Small intestine (tissue), 16 donors: ENCODE measurements around the gene GNMT. TPM values are rescaled to one million over a fixed set of nuclear protein-coding genes. Genes with fewer than 3 reads are reported as not detected.
A peak's percentile ranks its signal among the peaks of the same experiment; 100 is the strongest.

Source experiments
- DNase-seq, 2 donors: peaks; one replicate each; pipeline versions ENCODE4 v3.0.0 to v3.0.0-alpha.2; 2013
- FAIRE-seq: peaks from 2 replicates; lab custom pipeline; 2012; peaks lifted over from hg19 to GRCh38; lab: Jason Lieb, UNC
- H3K27ac ChIP-seq, 3 donors: one replicate each; pipeline ENCODE4 v1.5.1; 2013; ENCODE audit warnings: low read length in 2 of 3, mild to moderate bottlenecking in 2 of 3, control low read depth in 1 of 3, inconsistent platforms in 1 of 3, low read depth in 1 of 3, moderate library complexity in 1 of 3
- H3K27me3 ChIP-seq, 3 donors: one replicate each; pipeline ENCODE4 v1.6.1; 2013; ENCODE audit warnings: low read length in 3 of 3, inconsistent platforms in 1 of 3; ENCODE audit not compliant: control insufficient read depth in 3 of 3, insufficient read depth in 3 of 3
- H3K36me3 ChIP-seq, 3 donors: one replicate each; pipeline ENCODE4 v1.6.1; 2013; ENCODE audit warnings: low read length in 3 of 3, inconsistent platforms in 1 of 3, low read depth in 1 of 3, mild to moderate bottlenecking in 1 of 3, moderate library complexity in 1 of 3; ENCODE audit not compliant: control insufficient read depth in 3 of 3, insufficient read depth in 2 of 3
- H3K4me1 ChIP-seq, 3 donors: one replicate each; pipeline ENCODE4 v1.6.1; 2013; ENCODE audit warnings: low read length in 2 of 3, inconsistent platforms in 1 of 3, low read depth in 1 of 3, mild to moderate bottlenecking in 1 of 3, moderate library complexity in 1 of 3; ENCODE audit not compliant: control insufficient read depth in 3 of 3, insufficient read depth in 2 of 3
- H3K4me3 ChIP-seq, 3 donors: one replicate each; pipeline ENCODE4 v1.5.1; 2013; ENCODE audit warnings: low read length in 3 of 3, control low read depth in 1 of 3, inconsistent platforms in 1 of 3, low read depth in 1 of 3, mild to moderate bottlenecking in 1 of 3, moderate library complexity in 1 of 3
- H3K9me3 ChIP-seq, 2 donors: one replicate each; pipeline ENCODE4 v1.6.1; 2013; ENCODE audit warnings: low read depth in 1 of 2, low read length in 1 of 2; ENCODE audit not compliant: control insufficient read depth in 2 of 2, insufficient read depth in 1 of 2
- WGBS, 3 donors: extraction: QIAGEN DNeasy Blood & Tissue Kit; methylation state at CpG; one replicate each; pipeline ENCODE4 v1.1.7; 2013; 5-methylcytosine and 5-hydroxymethylcytosine counted together
- long read RNA-seq, 10 donors: transcript quantifications; one replicate each; lab custom pipeline, GENCODE V29; 2026
- polyA plus RNA-seq, 4 donors: library from polyadenylated mRNA; stranded (reverse) in 3 of 4; unstranded in 1 of 4; fragments of 200-250 nt in 3 of 4; fragments of 120-200 nt in 1 of 4; gene quantifications; one replicate each; pipeline versions ENCODE4 v1.2.1 to v1.2.3, GENCODE V29; 2013
- donor health status: healthy with polysubstance abuse.
- donor health status: control.
- donor health status: control.
- donor health status: Bipolar disorder and iron deficiency.
- donor health status: healthy.

Gene GNMT
- under 1 TPM in 2 of 4 donors, not detected in 2; 0.34 to 0.35 TPM for polyA plus RNA-seq
- long read RNA-seq, donor 1 = 0 reads
- long read RNA-seq, donor 2 = 0 reads
- long read RNA-seq, donor 3 = 0 reads
- long read RNA-seq, donor 4 = 0 reads
- long read RNA-seq, donor 5 = 0 reads
- long read RNA-seq, donor 6 = 0 reads
- long read RNA-seq, donor 7 = 0 reads
- long read RNA-seq, donor 8 = 0 reads
- long read RNA-seq, donor 9 = 0 reads
- long read RNA-seq, donor 10 = 0 reads

DNA sequence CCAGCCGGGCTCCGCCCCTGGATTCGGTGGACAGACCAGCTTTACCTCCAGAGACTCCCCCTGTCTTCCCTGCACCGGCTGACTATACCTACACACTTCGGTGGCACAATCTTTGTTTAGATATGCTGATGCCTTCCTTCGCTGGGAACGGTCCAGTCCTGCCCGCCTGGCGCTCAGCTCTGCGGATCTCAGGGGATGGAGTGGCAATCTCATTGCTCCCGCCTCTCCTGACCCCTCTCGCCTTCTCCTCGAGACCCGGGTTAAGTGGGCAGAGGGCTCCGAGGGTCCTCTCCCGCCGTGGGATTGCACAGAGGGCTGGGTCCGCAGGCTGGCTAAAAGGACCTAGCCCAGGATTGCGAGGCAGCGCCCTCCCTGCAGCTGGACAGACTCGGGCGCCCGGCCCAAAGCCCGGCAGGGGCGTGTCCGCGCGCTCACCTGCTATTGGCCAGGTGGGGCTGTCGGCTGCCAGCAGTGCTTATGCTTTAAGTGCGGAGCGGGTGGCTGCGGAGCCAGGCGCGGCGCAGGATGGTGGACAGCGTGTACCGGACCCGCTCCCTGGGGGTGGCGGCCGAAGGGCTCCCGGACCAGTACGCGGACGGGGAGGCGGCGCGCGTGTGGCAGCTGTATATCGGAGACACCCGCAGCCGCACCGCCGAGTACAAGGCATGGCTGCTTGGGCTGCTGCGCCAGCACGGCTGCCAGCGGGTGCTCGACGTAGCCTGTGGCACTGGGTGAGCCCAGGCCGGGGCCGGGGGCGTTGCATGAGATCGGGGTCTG, at the start of gene GNMT:
GNMT (plus strand) TSS at position 512 of the 777 bp plus-strand sequence; CDS start at position 526, 14 bp downstream.
- no peak for FAIRE-seq

DNA sequence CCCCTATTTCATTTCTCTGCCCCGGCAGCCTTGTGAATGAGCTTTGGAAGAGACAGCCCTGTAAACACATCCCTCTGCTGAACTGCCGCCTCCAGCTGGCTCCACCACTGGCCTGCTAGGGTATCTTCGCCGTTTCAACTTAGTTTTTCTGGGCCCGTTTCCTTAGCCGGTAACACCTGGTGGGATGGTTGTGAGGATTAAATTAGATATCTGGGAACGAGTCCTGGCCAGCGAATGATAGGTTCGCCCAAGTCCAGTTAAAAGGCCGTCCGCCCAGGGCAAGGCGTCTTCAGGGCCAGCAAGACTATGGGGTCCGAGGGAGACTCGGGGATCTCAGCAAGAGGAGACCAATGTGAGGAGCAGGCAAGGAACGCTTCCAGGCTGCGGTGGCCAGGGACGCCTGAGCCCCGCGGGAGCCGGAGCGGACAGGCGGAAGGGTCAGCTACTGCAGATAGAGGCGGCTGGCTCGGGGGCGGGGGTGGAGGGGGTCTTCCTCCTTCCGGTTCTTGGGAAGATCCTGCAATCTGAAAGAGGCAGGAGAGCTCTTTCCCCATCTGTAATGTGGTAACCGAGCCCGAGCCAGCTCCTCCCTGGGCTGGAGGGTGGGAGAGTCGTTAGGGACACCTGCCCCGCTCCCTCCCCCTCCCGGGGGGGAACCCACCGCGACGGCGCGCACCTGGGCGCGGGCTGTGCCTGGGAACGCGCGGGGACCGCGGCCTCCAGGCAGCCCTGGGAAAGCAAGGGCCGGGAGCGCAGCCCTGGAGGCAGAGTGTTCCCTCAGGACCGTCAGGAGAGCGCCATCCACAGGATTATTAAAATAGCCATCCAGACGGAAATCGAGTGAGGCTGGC, 49.2 kb upstream of the GNMT start:
- DNase-seq = peak in 1 of 2 donors; percentile 64
- H3K9me3 ChIP-seq = no peaks in the 10 kb centered on the region
- H3K27me3 ChIP-seq = no peaks in the 10 kb centered on the region
- H3K4me3 ChIP-seq = peak overlapping the region in 1 of 3 donors; percentile 36
- no peaks in the 10 kb centered on the region for H3K36me3 ChIP-seq
- 15 to 26% (median 24%) methylated on average over 42 to 49 of the region's 49 CpGs for WGBS, 3 donors
- no peaks in the 10 kb centered on the region for H3K4me1 ChIP-seq
- no peak for FAIRE-seq
- peak overlapping the region in 1 of 3 donors; percentile 45 for H3K27ac ChIP-seq

More for the DNA sequence above, at the start of gene GNMT:
- peak within 1 kb of the TSS in 2 of 3 donors; percentile 43 to 57 for H3K4me3 ChIP-seq
- no peak within 1 kb of the TSS for H3K27ac ChIP-seq
- H3K27me3 ChIP-seq = peaks cover 0 to 3% (median 0%) of the 10 kb centered on the region in 3 donors
- WGBS, 3 donors = 1 to 4% (median 3%) methylated on average over 56 to 62 of the region's 62 CpGs
- DNase-seq = peak; percentile 82 to 84
- H3K9me3 ChIP-seq = no peaks in the 10 kb centered on the region
- H3K36me3 ChIP-seq = peaks cover 5 to 37% (median 7%) of the 10 kb centered on the region in 3 donors
- peaks cover 0 to 11% (median 0%) of the 10 kb centered on the region in 3 donors for H3K4me1 ChIP-seq

DNA sequence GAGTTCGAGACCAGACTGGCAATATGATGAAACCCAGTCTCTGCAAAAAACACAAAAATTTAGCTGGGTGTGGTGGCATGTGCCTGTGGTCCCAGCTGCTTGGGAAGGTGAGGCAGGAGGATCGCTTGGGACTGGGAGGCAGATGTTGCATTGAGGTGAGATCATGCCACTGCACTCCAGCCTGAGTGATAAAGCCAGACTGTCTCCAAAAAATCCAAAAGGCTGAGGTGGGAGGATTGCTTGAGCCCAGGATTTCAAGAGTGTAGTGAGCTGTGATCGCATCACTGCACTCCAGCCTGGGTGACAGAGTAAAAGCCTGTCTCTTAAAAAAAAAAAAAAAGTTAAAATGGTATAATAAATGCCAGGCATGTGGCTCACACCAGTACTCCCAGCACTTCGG, 46.0 kb upstream of the GNMT start:
- Histone ChIP-seq H3K4me1 (no peaks in the 10 kb centered on the region), H3K27ac (no peak overlapping the region), H3K27me3 (no peaks in the 10 kb centered on the region), H3K36me3 (no peaks in the 10 kb centered on the region), H3K4me3 (no peak overlapping the region), H3K9me3 (no peaks in the 10 kb centered on the region)
- WGBS, 3 donors = 66 to 81% (median 79%) methylated on average over 4 of the region's 4 CpGs
- no peak for DNase-seq
- FAIRE-seq = no peak

DNA sequence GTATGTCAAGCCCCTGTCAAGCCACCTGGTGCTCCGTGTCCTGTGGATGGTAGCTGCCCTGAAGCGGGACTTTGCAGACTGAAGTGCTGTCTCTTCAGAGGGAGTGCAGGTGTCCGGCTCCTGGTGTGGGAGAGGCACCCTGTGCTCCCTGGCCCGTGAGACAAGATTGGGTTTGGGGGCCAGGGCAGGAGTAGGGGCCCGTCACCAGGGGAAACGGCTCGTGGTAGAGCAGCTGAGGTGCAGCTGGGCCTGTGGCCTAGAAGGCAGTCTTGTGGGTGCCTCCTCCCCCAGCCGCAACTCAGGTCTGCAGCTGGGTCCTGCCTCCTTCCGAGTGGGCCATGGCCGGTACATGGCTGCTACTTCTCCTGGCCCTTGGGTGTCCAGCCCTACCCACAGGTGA, 44.8 kb upstream of the GNMT start, which contains the start of gene PTCRA:
PTCRA (plus strand) TSS at position 322 of the 400 bp plus-strand sequence; CDS start at position 339, 17 bp downstream.
- Histone ChIP-seq H3K4me1 (no peaks in the 10 kb centered on the region), H3K9me3 (no peaks in the 10 kb centered on the region), H3K4me3 (no peak within 1 kb of the TSS), H3K36me3 (no peaks in the 10 kb centered on the region), H3K27me3 (no peaks in the 10 kb centered on the region), H3K27ac (no peak within 1 kb of the TSS)
- no peak for DNase-seq
- FAIRE-seq = no peak
- WGBS, 3 donors = 66 to 94% (median 75%) methylated on average over 5 to 10 of the region's 10 CpGs

DNA sequence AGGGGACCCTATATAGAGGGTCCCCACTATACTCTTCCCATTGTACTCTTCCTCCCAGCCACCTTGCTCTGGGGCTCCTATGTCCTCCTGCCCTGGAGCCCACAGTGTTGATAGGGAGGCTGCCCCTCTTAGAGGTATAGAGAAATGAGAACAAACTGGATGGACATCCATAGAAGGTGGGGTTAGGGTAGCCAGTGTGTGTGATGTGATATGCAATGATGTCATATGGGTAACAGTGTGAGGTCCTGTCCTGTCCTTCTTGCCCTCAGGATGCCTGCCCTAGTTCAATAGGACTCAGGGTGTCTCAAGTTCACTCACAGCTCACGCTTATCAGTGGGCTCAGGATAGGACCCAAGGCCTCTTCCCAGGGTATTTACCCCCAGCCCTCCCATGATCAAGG, 44.3 kb upstream of the GNMT start:
- H3K27me3 ChIP-seq = no peaks in the 10 kb centered on the region
- H3K27ac ChIP-seq = no peak overlapping the region
- no peaks in the 10 kb centered on the region for H3K9me3 ChIP-seq
- H3K36me3 ChIP-seq = no peaks in the 10 kb centered on the region
- DNase-seq (no peak), FAIRE-seq (no peak)
- no peaks in the 10 kb centered on the region for H3K4me1 ChIP-seq
- no peak overlapping the region for H3K4me3 ChIP-seq
- WGBS, 3 donors = 71 to 88% (median 78%) methylated on average over 1 of the region's 1 CpG

DNA sequence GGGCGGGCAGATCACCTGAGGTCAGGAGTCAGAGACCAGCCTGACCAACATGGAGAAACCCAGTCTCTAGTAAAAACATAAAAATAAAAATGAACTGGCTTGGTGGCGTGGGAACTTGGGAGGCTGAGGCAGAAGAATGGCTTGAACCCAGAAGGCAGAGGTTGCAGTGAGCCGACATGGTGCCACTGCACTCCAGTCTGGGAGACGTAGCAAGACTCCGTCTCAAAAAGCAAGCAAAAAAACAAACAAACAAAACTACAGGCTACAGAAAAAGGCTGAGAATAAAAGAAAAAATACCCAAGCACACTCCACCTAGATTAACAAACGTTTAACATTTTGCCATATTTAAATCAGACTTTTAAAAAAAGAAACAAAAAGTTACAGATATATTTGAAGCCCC, 38.8 kb upstream of the GNMT start:
- FAIRE-seq (no peak), DNase-seq (no peak)
- WGBS, 3 donors = 73 to 79% (median 75%) methylated on average over 6 of the region's 6 CpGs
- Histone ChIP-seq H3K9me3 (no peaks in the 10 kb centered on the region), H3K36me3 (no peaks in the 10 kb centered on the region), H3K4me1 (no peaks in the 10 kb centered on the region), H3K27me3 (peaks cover 0 to 3% (median 0%) of the 10 kb centered on the region in 3 donors), H3K27ac (no peak overlapping the region), H3K4me3 (no peak overlapping the region)

DNA sequence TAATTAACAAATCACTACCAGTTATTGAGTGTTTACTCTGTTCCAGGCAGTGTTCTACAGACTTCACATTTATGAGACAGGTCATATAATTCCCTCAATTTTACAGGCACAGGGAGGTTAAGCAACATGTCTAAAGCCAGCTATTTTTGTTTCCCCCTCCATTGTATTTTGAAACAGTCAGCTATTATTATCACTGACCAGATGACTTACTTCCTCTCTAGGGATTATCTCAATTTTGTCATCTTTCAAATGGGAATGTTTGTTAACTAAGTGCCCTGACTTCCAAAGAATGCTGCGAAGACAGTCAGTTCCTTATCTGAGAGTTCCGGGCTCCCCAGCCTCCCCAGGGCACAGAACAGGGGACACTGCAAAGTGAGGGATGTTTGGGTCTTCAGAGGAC, 36.9 kb upstream of the GNMT start:
- H3K36me3 ChIP-seq = peaks cover 0 to 3% (median 0%) of the 10 kb centered on the region in 3 donors
- peaks cover 0 to 5% (median 0%) of the 10 kb centered on the region in 3 donors for H3K4me1 ChIP-seq
- H3K4me3 ChIP-seq = no peak overlapping the region
- no peak overlapping the region for H3K27ac ChIP-seq
- FAIRE-seq (no peak), DNase-seq (no peak)
- 76 to 89% (median 83%) methylated on average over 2 of the region's 2 CpGs for WGBS, 3 donors
- no peaks in the 10 kb centered on the region for H3K9me3 ChIP-seq
- peaks cover 0 to 3% (median 0%) of the 10 kb centered on the region in 3 donors for H3K27me3 ChIP-seq
